ENCODE measurements around the gene DOP1A. TPM values are rescaled to one million over a fixed set of nuclear protein-coding genes. Genes with fewer than 3 reads are reported as not detected.

DOP1A gene
- total RNA-seq, 1 experiment from 2014 or later, result 5.5 TPM

- Histone ChIP-seq H3K9me2 (replicated peaks; ENCODE audit: low read length) (no peaks in the 10 kb centered on the region), H3K79me2 (ENCODE audit: low read length) (no peaks in the 10 kb centered on the region), H3K27me3 (ENCODE audit: low read length) (no peaks in the 10 kb centered on the region), H3F3A (ENCODE audit: low read length, unreplicated experiment) (no peaks in the 10 kb centered on the region), H3K4me1 (ENCODE audit: insufficient read depth, low read length) (no peaks in the 10 kb centered on the region), H3K27ac (ENCODE audit: low read length) (no peak overlapping the region), H3K4me3 (ENCODE audit: low read length) (no peak overlapping the region), H2AFZ (ENCODE audit: low read length) (no peak overlapping the region), H3K9ac (ENCODE audit: low read length) (no peak overlapping the region), H3K9me3 (ENCODE audit: low read length) (no peaks in the 10 kb centered on the region), H3K4me2 (ENCODE audit: low read length) (no peak overlapping the region), H4K20me1 (ENCODE audit: low read length) (no peaks in the 10 kb centered on the region), H3K36me3 (ENCODE audit: low read depth, low read length) (peaks cover 45% of the 10 kb centered on the region)
- BruUV-seq (replicated peaks), result no TSS peak
- ChIA-PET POLR2A (ENCODE audit: unreplicated experiment) (no interaction called here), CTCF (no interaction called here)
- DNase-seq (no peak), ATAC-seq (no peak)
- TF ChIP-seq, protein P1, sequence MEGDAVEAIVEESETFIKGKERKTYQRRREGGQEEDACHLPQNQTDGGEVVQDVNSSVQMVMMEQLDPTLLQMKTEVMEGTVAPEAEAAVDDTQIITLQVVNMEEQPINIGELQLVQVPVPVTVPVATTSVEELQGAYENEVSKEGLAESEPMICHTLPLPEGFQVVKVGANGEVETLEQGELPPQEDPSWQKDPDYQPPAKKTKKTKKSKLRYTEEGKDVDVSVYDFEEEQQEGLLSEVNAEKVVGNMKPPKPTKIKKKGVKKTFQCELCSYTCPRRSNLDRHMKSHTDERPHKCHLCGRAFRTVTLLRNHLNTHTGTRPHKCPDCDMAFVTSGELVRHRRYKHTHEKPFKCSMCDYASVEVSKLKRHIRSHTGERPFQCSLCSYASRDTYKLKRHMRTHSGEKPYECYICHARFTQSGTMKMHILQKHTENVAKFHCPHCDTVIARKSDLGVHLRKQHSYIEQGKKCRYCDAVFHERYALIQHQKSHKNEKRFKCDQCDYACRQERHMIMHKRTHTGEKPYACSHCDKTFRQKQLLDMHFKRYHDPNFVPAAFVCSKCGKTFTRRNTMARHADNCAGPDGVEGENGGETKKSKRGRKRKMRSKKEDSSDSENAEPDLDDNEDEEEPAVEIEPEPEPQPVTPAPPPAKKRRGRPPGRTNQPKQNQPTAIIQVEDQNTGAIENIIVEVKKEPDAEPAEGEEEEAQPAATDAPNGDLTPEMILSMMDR (conservative IDR thresholded peaks at IDR 0.05; ENCODE audit: low read depth, low read length), result no peak
- TF ChIP-seq EZH2 (IDR thresholded peaks at IDR 0.05; ENCODE audit: low read length, unreplicated experiment), result no peak
- no peak for TF ChIP-seq EZH2phosphoT487 (IDR thresholded peaks at IDR 0.05; ENCODE audit: borderline replicate concordance, low read length)
- intact Hi-C loops (cut with micrococcal nuclease), result no loop called here
These were observed 101.6 kb downstream of the DOP1A start for GRCh38 chr6:83169106-83169505.

- DNase-seq, result no peak
- peaks cover 45% of the 10 kb centered on the region for H3K36me3 ChIP-seq (ENCODE audit: low read depth, low read length)
- H3K4me2 ChIP-seq (ENCODE audit: low read length), result no peak overlapping the region
- ATAC-seq, result no peak
- no peaks in the 10 kb centered on the region for H3F3A ChIP-seq (ENCODE audit: low read length, unreplicated experiment)
- H3K4me3 ChIP-seq (ENCODE audit: low read length), result no peak overlapping the region
- no peak overlapping the region for H2AFZ ChIP-seq (ENCODE audit: low read length)
- ChIA-PET CTCF (no interaction called here), POLR2A (ENCODE audit: unreplicated experiment) (no interaction called here)
- H3K27me3 ChIP-seq (ENCODE audit: low read length), result no peaks in the 10 kb centered on the region
- H3K27ac ChIP-seq (ENCODE audit: low read length), result no peak overlapping the region
- no TSS peak for BruUV-seq (replicated peaks)
- intact Hi-C loops (cut with micrococcal nuclease), result no loop called here
- no peaks in the 10 kb centered on the region for H3K9me3 ChIP-seq (ENCODE audit: low read length)
- H3K79me2 ChIP-seq (ENCODE audit: low read length), result no peaks in the 10 kb centered on the region
- H3K4me1 ChIP-seq (ENCODE audit: insufficient read depth, low read length), result no peaks in the 10 kb centered on the region
- H3K9ac ChIP-seq (ENCODE audit: low read length), result no peak overlapping the region
- no peaks in the 10 kb centered on the region for H3K9me2 ChIP-seq (replicated peaks; ENCODE audit: low read length)
- no peak for TF ChIP-seq EZH2phosphoT487 (IDR thresholded peaks at IDR 0.05; ENCODE audit: borderline replicate concordance, low read length)
- TF ChIP-seq EZH2 (IDR thresholded peaks at IDR 0.05; ENCODE audit: low read length, unreplicated experiment), result no peak
- TF ChIP-seq, protein P1 (conservative IDR thresholded peaks at IDR 0.05; ENCODE audit: low read depth, low read length), result no peak
- H4K20me1 ChIP-seq (ENCODE audit: low read length), result no peaks in the 10 kb centered on the region
These were observed 102.0 kb downstream of the DOP1A start for GRCh38 chr6:83169511-83169910.

DNA sequence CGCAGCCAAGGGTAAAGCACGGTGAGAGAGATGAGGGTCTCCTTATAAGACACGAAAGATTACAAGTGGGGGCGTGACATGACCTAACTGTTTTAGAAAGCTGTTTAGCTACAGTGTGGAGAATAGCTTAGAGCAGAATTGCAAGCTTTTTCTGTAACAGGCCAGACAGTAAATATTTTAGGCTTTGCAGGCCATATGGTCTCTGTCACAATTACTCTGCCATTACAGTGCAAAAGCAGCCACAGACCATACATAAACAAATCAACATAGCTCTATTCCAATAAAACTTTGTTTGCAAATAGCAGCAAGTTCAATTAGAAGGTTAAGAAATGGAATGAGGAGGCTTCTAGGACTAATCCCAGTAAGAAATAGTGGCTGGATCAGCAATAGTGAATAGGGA is 108.8 kb downstream of the DOP1A start:
- Histone ChIP-seq H2AFZ (ENCODE audit: low read length) (no peak overlapping the region), H3K4me1 (ENCODE audit: insufficient read depth, low read length) (no peaks in the 10 kb centered on the region), H4K20me1 (ENCODE audit: low read length) (no peaks in the 10 kb centered on the region), H3K9ac (ENCODE audit: low read length) (no peak overlapping the region), H3K27me3 (ENCODE audit: low read length) (no peaks in the 10 kb centered on the region), H3K79me2 (ENCODE audit: low read length) (no peaks in the 10 kb centered on the region), H3K9me3 (ENCODE audit: low read length) (no peaks in the 10 kb centered on the region), H3K4me2 (ENCODE audit: low read length) (no peak overlapping the region), H3K4me3 (ENCODE audit: low read length) (no peak overlapping the region), H3K27ac (ENCODE audit: low read length) (no peak overlapping the region), H3F3A (ENCODE audit: low read length, unreplicated experiment) (no peaks in the 10 kb centered on the region), H3K9me2 (replicated peaks; ENCODE audit: low read length) (no peaks in the 10 kb centered on the region), H3K36me3 (ENCODE audit: low read depth, low read length) (peaks cover 30% of the 10 kb centered on the region)
- DNase-seq, result no peak
- POLR2A ChIA-PET (ENCODE audit: unreplicated experiment), result no interaction called here
- intact Hi-C loops (cut with micrococcal nuclease), result no loop called here
- BruUV-seq (replicated peaks), result no TSS peak
- no peak for TF ChIP-seq EZH2 (IDR thresholded peaks at IDR 0.05; ENCODE audit: low read length, unreplicated experiment)
- TF ChIP-seq, protein P1 (conservative IDR thresholded peaks at IDR 0.05; ENCODE audit: low read depth, low read length), result no peak
- no peak for TF ChIP-seq EZH2phosphoT487 (IDR thresholded peaks at IDR 0.05; ENCODE audit: borderline replicate concordance, low read length)
- CTCF ChIA-PET, result no interaction called here
- no peak for ATAC-seq

Data from PC-3 (cell line).